Spleen (tissue), 11 donors: Measurements from ENCODE around the gene SPATS2. TPM values are rescaled to one million over a fixed set of nuclear protein-coding genes. Genes with fewer than 3 reads are reported as not detected.

Experiments
- DNase-seq: peaks from one replicate; pipeline ENCODE4 v3.0.0-alpha.2; 2020
- H3K27ac ChIP-seq, 8 donors: fragments of 200-600 bp; sonication (generic) in 7 of 8; 1 replicate in 4 of 8; 2 replicates in 4 of 8; pipeline versions ENCODE4 v1.5.0 to v1.8.0; 2016 to 2021; ENCODE audit warnings: inconsistent platforms in 4 of 8, mild to moderate bottlenecking in 4 of 8, moderate library complexity in 1 of 8
- H3K27me3 ChIP-seq, 7 donors: fragments of 200-600 bp; sonication (generic) in 6 of 7; replicated peaks in 1 of 7; 1 replicate in 4 of 7; 2 replicates in 3 of 7; pipeline versions ENCODE4 v1.5.0 to v1.8.0; 2016 to 2021; ENCODE audit warnings: inconsistent platforms in 3 of 7, mild to moderate bottlenecking in 1 of 7
- H3K36me3 ChIP-seq, 6 donors: fragments of 200-600 bp; sonication (generic) in 5 of 6; 1 replicate in 4 of 6; 2 replicates in 2 of 6; pipeline versions ENCODE4 v1.5.0 to v1.8.0; 2016 to 2021; ENCODE audit warnings: inconsistent platforms in 2 of 6
- H3K4me1 ChIP-seq, 6 donors: fragments of 200-600 bp; sonication (generic) in 5 of 6; 1 replicate in 3 of 6; 2 replicates in 3 of 6; pipeline versions ENCODE4 v1.5.0 to v1.8.0; 2016 to 2021; ENCODE audit warnings: inconsistent platforms in 3 of 6
- H3K4me3 ChIP-seq, 8 donors: fragments of 200-600 bp; sonication (generic) in 7 of 8; 1 replicate in 4 of 8; 2 replicates in 4 of 8; pipeline versions ENCODE4 v1.5.0 to v1.8.0; 2016 to 2021; ENCODE audit warnings: inconsistent platforms in 4 of 8, mild to moderate bottlenecking in 4 of 8, moderate library complexity in 2 of 8
- H3K9me3 ChIP-seq, 8 donors: fragments of 200-600 bp; sonication (generic) in 7 of 8; 1 replicate in 4 of 8; 2 replicates in 4 of 8; pipeline versions ENCODE4 v1.5.0 to v1.8.0; 2016 to 2021; ENCODE audit warnings: inconsistent platforms in 4 of 8
- CTCF ChIP-seq, 11 experiments: fragments of 200-600 bp in 7 of 11; fragments of 450-650 bp in 4 of 11; sonication (generic) in 4 of 11; IDR thresholded peaks in 8 of 11; conservative IDR thresholded peaks in 3 of 11; 1 replicate in 7 of 11; 2 replicates in 4 of 11; pipeline versions ENCODE4 v1.4.0 to v1.8.0; 2016 to 2021; ENCODE audit warnings: antibody characterized with exemption in 11 of 11, inconsistent platforms in 4 of 11, mild to moderate bottlenecking in 1 of 11
- POLR2A ChIP-seq, 3 donors: fragments of 450-650 bp; IDR thresholded peaks; one replicate each; pipeline ENCODE4 v1.5.1; 2017; ENCODE audit warnings: antibody characterized with exemption in 3 of 3, mild to moderate bottlenecking in 1 of 3
- POLR2AphosphoS5 ChIP-seq, 3 donors: sonication (generic); formaldehyde crosslinking; IDR thresholded peaks; one replicate each; pipeline ENCODE4 v1.5.1; 2017; ENCODE audit warnings: antibody characterized with exemption in 3 of 3
- WGBS, 5 donors: extraction: QIAGEN DNeasy Blood & Tissue Kit in 3 of 5; methylation state at CpG; one replicate each; pipeline versions ENCODE4 v1.1.5 to v1.1.7; 2013 to 2018; 5-methylcytosine and 5-hydroxymethylcytosine counted together
- intact Hi-C: fragments of 100-400 bp; cut with DNase I; formaldehyde crosslinking; loops from one replicate; pipeline ENCODE4 v1.15.0; 2023; ENCODE audit warnings: low total_unique reads
- polyA plus RNA-seq, 3 donors: library from polyadenylated mRNA; stranded (reverse); fragments of 200-250 nt; gene quantifications; one replicate each; pipeline ENCODE4 v1.2.1, GENCODE V29; 2013
- total RNA-seq, 7 donors: library from RNA; depleted of rRNA in 3 of 7; stranded (reverse); fragments of >200 nt in 3 of 7; fragmentation: NEBNext Ultra II Directional in 4 of 7; extraction: Animal tissue kit (Norgen Biotek cat#: 25700) in 4 of 7; gene quantifications; one replicate each; pipeline versions ENCODE4 v1.1.0 to v1.2.1, GENCODE V29; 2016 to 2021
- donor health status: healthy with polysubstance abuse.
- donor health status: DM: no; HTN: no; CAD: no; lungs with moderate emphysema.
- donor health status: DM: no; HTN: no; CAD: no.
- donor health status: Bipolar disorder and iron deficiency.
- donor health status: healthy.
- donor health status: DM: no; HTN: no; CAD: no.
- donor health status: DM: yes; HTN: yes; CAD: no.

The SPATS2 gene
- total and polyA plus RNA-seq, 10 donors, result 7.1 to 27.0 (median 19.0) TPM

- Histone ChIP-seq H3K27me3 (no peaks in the 10 kb centered on the region), H3K4me1 (peaks cover 0 to 9% (median 0%) of the 10 kb centered on the region in 6 donors), H3K27ac (no peak overlapping the region), H3K9me3 (no peaks in the 10 kb centered on the region), H3K36me3 (peaks cover 0 to 7% (median 0%) of the 10 kb centered on the region in 6 donors), H3K4me3 (no peak overlapping the region)
- WGBS, 5 donors, result 69 to 95% (median 92%) methylated on average over 2 of the region's 2 CpGs
- intact Hi-C loops, result no loop called here
- TF ChIP-seq POLR2A (IDR thresholded peaks at IDR 0.05) (no peak), POLR2AphosphoS5 (IDR thresholded peaks at IDR 0.05) (no peak), CTCF (IDR thresholded peaks at IDR 0.05 in 8 of 11, conservative IDR thresholded peaks at IDR 0.05 in 3 of 11) (no peak)
- DNase-seq, result no peak
Observed at GRCh38 chr12:49456131-49456679, 88.9 kb downstream of the SPATS2 start.

- Histone ChIP-seq H3K9me3 (no peaks in the 10 kb centered on the region), H3K36me3 (peaks cover 0 to 15% (median 0%) of the 10 kb centered on the region in 6 donors), H3K27me3 (no peaks in the 10 kb centered on the region), H3K4me1 (peaks cover 0 to 22% (median 2%) of the 10 kb centered on the region in 6 donors), H3K27ac (no peak overlapping the region), H3K4me3 (no peak overlapping the region)
- TF ChIP-seq POLR2A (IDR thresholded peaks at IDR 0.05) (no peak), CTCF (IDR thresholded peaks at IDR 0.05 in 8 of 11, conservative IDR thresholded peaks at IDR 0.05 in 3 of 11) (no peak), POLR2AphosphoS5 (IDR thresholded peaks at IDR 0.05) (no peak)
- intact Hi-C loops, result no loop called here
- no peak for DNase-seq
- WGBS, 5 donors, result 88 to 93% (median 92%) methylated on average over 3 of the region's 3 CpGs
Observed at GRCh38 chr12:49458816-49459215, 91.6 kb downstream of the SPATS2 start.

GRCh38 chr12:49461221-49461620 lies 94.0 kb downstream of the SPATS2 start:
- intact Hi-C loops, result no loop called here
- no peak overlapping the region for H3K27ac ChIP-seq
- H3K36me3 ChIP-seq, result peaks cover 0 to 15% (median 0%) of the 10 kb centered on the region in 6 donors
- WGBS, 5 donors, result 63 to 78% (median 72%) methylated on average over 1 of the region's 1 CpG
- no peaks in the 10 kb centered on the region for H3K27me3 ChIP-seq
- TF ChIP-seq POLR2AphosphoS5 (IDR thresholded peaks at IDR 0.05), result no peak
- no peak for TF ChIP-seq CTCF (IDR thresholded peaks at IDR 0.05 in 8 of 11, conservative IDR thresholded peaks at IDR 0.05 in 3 of 11)
- TF ChIP-seq POLR2A (IDR thresholded peaks at IDR 0.05), result no peak
- peaks cover 0 to 22% (median 2%) of the 10 kb centered on the region in 6 donors for H3K4me1 ChIP-seq
- no peak overlapping the region for H3K4me3 ChIP-seq
- no peak for DNase-seq
- H3K9me3 ChIP-seq, result no peaks in the 10 kb centered on the region

GRCh38 chr12:49462083-49462744 lies 95.0 kb downstream of the SPATS2 start:
- intact Hi-C loops, result no loop called here
- H3K27ac ChIP-seq, result no peak overlapping the region

More at GRCh38 chr12:49462083-49462744, 95.0 kb downstream of the SPATS2 start:
- 62 to 67% (median 63%) methylated on average over 10 to 11 of the region's 11 CpGs for WGBS, 5 donors
- Histone ChIP-seq H3K9me3 (no peaks in the 10 kb centered on the region), H3K4me1 (peaks cover 0 to 22% (median 2%) of the 10 kb centered on the region in 6 donors), H3K4me3 (no peak overlapping the region), H3K27me3 (no peaks in the 10 kb centered on the region), H3K36me3 (peaks cover 0 to 15% (median 0%) of the 10 kb centered on the region in 6 donors)
- no peak for DNase-seq
- TF ChIP-seq POLR2AphosphoS5 (IDR thresholded peaks at IDR 0.05) (no peak), POLR2A (IDR thresholded peaks at IDR 0.05) (no peak), CTCF (IDR thresholded peaks at IDR 0.05 in 8 of 11, conservative IDR thresholded peaks at IDR 0.05 in 3 of 11) (no peak)
